HG02798 (cell line): Measurements from ENCODE around the gene ECSCR.
"Not testable (repeated sequence)": the region's sequence is repeated elsewhere in the genome, so short reads cannot be mapped to it uniquely, and the experiment has no call there.

Experiments used
- ATAC-seq: cut with Tn5 transposase; IDR thresholded peaks from one replicate; pipeline ENCODE4 v1.9.1; 2021; ENCODE audit warnings: mild to moderate bottlenecking; ENCODE audit not compliant: unreplicated experiment, poor library complexity

ECSCR gene

DNA sequence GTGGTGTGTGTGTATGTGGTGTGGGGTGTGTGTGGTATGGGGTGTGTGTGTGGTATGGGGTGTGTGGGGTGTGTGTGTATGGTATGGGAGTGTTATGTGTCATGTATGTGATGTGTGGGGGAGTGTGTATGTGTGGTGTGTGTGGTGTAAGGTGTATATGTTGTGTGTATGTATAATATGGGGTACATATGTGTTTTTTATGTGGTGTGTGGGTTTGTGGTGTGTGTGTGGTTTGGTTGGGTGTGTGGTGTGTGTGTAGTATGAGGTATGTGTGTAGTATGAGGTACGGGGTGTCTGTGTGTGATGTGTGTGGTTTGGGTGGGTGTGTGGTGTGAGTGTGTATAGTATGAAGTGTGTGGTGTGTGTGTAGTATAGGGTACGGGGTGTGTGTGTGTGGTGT, 11.4 kb downstream of the ECSCR start:
- no peak for ATAC-seq

DNA sequence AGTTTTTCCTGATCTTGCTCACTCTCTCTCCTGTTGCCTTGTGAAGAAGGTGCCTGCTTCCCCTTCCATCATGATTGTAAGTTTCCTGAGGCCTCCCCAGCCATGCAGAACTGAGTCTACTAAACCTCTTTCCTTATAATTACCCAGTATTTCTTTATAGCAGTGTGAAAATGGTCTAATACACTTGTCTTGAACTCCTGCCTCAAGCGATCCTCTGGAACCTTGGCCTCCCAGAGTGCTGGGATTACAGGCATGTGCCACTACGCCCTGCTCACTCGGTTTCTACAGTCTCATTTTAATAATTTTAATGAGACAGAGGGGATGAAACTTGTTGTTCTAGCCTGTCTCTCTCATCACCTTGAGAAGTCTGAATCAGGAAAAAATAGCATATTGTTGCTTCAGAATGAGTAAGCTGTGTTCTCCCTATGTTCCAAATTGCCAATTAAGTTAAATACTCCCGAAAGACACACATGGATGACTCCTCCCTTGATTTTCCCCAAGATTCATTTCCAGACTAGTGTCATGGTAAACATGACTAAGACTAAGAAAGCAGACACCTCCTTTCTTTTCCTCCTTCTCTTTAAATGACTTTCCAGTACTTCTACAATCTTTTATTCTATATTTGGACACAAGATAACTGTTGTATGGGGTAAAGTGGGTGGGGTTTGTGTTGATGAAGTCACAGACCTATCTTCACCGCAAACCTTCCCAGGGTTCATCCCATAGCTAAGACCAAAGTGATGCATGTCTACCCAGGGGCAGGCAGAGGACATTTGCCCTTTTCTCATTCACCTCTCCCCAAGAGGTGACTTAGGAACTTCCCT, 15.4 kb downstream of the ECSCR start:
- peak; percentile 75 for ATAC-seq

DNA sequence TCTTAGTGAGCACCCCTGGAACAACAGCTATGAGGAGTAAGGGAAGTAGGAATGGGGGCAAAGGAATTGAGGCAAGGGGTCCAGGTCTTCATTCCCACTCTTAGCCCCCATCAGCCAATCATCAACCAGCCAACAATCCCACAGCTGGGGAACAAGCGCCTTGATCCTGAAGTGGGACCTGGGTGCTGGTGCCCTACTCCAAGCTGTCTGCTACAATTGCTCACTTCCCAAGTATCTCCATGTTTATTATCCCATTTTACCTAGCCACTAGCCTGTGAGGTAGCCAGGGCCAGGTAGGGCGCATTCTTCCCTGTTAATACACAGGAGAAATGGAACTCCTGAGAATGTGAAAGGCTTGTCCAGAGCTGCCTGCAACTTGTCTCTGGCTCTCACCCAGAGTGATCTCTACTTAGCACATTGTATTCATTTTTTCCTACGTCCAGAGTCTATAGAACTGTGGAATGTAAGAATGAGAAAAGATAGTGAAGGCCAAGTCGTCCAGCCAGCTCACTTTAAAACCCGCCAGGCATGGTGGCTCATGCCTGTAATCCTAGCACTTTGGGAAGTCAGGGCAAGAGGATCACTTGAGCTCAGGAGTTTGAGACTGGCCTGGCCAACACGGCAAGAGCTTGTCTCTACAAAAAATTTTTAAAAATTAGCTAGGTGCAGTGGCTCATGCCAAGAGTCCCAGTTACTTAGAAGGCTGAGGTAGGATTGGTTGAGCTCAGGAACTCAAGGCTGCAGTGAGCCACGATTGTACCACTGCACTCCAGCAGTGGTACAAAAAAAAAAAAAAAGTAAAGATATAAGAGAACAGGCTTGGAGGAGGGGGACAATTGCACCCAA, 17.0 kb downstream of the ECSCR start:
- no peak for ATAC-seq

DNA sequence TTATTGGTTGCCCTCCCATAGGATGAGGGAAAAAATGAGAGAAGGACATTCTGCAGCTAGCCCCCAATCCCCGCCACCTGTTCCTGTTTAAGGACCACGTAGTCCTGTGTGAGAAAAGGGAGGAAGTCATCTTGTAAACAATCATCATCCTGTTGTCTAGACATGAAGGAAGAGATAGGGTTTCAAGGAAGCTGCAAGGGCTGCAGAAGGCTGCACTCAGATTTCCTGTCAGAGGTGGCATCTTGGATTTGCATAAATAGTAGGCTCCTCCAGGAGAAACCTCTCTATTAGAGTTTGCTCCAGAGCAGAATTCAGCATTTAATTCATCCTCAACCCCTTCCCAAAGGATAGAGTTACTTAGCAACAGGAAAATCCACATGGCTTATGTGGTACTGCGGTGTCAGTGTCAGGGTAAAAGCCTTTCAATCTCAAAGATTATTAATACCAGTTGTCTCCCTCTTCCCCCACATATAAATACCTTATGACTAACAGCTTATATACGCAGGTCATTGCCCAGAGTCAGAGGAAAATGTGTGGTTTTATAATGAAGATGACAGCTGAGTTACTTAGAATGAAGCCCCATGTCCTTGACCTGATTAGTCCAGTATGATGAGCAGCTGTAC, 18.6 kb downstream of the ECSCR start:
- ATAC-seq: no peak

DNA sequence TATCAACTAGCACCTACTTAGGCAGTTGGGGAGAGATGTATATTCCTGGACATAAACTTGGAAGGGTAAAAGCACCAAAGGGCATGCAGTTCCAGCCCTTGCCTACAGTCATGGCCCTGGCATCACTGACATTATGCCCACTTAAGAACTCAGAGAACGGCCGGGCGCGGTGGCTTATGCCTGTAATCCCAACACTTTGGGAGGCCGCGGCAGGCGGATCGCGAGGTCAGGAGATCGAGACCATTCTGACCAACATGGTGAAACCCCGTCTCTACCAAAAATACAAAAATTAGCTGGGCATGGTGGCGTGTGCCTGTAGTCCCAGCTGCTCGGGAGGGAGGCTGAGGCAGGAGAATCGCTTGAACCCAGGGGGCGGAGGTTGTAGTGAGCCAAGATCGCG, 22.1 kb downstream of the ECSCR start:
- ATAC-seq: not testable (repeated sequence)

DNA sequence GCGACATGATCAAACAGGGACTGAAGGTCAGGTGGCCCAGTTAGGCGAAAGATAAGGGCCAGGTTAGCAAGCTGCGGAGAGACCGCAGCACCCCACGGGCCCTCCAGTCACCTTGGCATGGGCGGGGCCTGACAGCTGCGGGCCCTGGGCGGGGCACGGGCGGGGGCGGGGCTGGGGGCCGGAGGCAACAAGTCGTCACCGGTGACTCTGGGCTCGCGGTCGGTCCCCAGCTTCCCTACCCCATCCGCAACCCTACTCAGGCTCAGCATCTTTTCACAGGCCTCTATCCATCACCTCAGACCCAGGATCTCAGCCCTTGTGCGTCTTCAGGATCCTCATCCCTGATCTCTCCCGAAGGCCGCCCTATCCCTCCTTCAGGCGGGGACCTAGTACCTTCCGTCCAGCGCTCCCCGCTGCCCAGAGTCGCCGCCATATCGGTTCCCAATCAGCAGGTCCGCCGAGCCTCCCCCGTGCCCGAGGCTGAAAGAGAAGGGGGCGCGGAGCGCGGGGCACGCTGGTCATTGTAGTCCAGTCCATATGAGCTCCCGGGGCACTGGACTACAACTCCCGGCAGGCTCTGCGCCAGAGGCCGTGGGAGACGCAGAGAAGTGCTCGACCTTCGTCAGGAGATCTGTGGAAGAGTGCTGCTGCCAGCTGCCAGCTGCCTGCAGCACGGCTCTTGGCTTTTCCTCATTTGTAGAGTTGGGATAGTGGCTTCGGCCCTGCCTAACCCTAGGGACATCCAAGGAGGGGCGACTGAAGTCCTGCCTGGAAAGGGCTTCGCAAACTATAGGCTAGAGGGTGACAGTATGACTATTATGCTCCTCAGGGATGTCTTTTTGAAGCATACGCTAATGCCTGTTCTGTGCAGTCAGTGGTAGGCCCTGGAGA, 23.3 kb downstream of the ECSCR start, which contains the start of gene DNAJC18:
Gene DNAJC18 (minus strand): TSS at position 513 of the 891 bp plus-strand sequence. CDS start 80 bp downstream, at position 433.
- peak; percentile 93 for ATAC-seq

DNA sequence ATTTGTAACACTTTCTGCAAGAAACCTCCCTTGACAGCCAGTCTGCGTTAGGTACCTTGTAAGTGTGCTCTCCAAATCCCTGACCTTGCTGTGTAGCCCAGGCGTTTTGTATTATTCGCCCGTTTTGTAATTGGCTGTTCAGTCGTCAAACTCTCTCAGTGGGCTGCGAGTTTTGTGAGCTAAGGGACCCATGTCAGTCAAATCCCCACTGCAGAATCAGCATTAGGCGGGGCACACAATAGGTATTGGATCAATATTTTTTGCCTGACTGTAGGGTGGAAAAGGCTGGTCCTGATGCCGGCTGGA, 23.9 kb downstream of the ECSCR start:
- no peak for ATAC-seq

DNA sequence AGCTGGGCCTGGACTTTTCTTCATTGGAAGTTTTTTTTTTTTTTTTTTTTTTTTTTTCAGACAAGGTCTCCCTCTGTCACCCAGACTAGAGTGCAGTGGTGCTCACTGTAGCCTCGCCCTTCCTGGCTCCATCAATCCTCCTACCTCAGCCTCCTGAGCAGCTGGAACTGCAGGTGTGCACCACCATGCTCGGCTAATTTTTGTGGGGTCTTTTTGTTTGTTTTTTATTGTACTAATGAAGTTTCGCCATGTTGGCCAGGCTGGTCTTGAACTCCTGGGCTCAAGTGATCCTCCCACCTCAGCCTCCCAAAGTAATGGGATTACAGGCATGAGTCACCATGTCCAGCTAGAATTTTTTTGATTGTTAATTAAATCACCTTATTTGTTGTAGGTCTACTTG, 26.9 kb downstream of the ECSCR start:
- no peak for ATAC-seq

DNA sequence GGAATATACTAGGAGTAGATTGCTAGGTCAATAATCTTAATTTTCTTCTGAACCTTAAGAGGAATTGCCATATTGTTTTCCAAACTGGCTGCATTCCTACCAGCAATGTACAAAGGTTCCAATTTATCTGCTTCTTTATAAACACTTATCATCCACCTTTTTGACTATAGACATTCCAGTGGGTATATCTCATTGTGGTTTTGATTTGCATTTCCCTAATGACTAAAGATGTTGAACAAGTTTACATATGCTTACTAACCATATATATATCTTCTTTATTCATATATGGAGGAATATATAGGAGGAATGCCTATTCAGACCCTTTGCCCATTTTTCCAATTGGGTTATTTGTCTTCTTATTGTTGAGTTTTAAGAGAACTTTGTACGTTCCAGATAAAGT, 30.8 kb downstream of the ECSCR start:
- no peak for ATAC-seq

DNA sequence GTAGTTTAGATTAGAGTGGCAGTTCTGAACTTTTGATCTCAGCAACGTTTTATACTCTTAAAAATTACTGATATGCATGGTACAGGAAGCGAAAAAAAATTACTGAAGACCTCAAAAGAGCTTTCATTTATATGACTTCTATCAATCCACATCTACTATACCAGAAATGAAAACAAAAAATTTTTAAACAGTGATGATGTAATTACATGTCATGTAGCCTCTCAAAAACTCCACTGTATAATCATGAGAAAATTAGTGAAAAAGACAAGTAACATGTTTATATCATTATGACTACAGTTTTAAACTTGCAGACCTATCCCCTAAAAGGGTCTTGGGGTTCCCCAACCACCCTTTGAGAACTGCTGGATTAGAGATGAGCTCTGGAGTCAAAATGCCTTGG, 32.5 kb downstream of the ECSCR start:
- ATAC-seq: no peak

DNA sequence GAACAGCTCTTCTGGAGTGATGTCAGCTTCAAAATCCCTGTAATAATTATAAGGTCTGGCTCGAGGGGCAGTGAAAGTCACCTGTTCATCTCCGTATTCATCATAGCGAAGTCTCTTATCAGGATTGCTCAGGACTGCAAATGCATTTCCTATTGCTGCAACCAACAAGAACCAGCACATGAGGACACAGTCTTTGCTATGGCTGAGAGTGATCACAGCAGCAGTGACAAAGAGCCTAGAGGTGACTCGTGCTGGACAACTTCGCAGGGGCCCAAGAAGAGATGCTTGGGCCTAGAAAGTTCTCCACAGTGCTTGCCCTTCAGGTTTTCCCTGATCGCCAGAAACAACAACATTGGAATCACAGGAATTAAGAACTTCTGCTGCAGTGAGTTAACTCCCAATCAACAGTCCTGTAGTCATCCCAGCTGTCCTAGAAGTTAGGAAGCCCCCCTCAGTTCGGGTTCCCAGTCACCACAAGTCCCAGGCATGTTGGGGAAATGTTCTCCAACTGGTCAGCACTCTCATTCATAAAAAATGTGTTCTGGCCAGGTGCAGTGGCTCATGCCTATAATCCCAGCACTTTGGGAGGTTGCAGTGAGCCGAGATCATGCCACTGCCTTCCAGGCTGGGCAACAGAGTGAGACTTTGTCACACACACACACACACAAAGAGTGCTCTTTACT, 36.2 kb downstream of the ECSCR start:
- no peak for ATAC-seq

DNA sequence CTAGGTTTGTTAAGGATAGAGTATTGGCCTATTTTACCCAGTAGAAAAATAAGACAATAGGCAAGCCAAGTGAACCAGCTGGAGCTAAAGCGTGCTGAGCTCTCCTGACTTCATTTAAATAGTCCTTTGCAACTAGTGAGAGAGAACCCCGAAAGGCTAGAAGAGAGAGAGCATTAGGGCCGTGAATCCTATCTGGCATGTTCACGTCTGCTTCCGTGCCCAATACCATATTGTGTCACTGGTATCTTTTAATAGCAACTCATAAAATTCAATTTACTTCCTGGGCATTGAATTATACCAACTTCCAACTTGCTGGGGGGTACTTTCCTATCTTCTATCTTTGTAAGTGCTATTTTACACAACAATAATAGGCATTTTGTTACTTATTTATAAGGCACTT, 37.0 kb downstream of the ECSCR start:
- no peak for ATAC-seq

DNA sequence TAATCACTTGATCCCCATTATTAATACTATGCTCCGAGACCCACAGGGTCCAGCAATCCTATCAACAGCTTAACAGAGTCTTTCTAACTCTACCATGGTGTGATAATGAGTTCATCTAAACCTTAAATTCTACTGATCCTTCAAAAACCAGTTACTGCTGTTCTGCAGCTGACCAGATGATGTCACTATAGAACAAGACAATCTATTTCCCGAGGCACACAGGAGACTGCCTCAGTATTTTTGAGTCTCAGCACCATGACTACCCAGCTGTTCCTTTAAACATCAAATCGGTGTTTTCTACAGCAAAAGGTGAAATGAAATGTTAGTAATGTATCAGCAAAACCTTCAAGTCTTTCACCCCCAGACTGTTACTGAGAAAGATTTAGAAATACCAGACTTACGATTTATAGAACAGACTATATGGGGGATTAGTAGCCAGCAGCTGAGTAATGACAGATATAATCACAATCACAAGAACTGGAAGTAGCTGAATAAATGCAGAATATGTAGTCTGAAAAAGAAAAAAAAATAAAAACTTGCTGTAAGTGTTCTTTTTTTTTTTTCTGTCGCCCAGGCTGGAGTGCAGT, 40.1 kb downstream of the ECSCR start:
- peak; percentile 68 for ATAC-seq

DNA sequence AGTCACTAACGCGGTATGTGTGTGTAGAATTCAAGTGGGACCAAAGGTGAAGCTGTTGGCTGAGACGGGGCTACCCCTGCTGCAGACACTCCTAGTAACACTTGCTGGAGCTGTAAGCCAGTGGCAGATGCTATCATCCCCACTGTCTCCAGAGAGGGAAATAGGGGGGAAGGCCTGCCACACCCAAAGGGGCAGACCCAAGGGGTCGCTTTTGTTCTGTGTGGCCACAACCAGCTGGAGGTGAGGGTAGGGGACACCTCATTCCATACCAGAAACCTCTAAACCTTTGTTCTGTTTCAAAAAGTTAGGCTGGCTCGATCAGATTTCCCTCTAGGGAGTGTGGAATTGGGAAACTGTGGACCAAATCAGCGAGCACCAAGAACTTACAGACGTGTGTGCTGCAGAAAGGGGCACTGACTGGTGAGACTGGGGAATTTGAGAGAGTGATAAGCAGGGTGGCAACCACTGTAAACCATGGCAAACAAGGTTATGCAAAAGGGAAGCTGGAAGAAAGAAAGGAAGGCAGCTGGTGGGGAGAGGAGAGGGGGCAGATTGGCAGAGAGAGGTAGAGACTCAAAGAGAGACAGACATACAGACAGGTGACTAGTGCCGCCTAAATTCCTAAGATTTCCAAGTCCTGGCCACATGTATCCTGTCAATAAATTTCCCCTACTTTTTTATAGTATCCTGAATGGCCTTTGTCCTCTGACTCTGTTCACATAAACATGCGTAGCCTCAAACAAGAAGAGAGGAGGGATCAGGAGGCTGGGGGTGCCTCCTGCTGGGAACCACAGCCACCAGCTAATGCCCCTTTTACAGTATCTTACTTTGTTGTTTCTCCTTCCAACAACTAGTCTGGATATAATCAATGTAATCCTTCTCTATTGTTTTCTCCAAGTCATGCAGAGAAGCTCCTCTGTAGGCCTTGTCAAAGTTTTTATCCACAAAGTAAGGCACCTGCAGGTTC, 43.0 kb downstream of the ECSCR start:
- ATAC-seq: no peak

DNA sequence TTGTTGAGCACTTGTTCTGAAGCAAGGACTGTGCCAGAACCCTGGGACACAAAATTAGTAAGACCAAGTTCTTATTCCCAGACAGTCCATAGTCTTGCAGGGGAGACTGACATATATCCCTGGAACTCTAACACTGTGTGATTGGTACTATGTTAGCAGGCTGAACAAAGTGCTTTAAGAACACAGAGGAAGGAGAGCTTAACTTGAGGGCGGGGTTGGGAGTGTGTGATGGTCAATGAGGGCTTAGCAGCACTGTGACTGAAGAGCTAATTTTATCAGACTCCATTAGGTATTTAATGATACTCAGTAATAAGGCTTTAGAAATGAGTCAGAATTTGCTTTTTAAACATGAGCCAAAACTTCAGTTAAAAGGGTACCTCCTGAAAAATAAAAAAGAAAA, 43.8 kb downstream of the ECSCR start:
- no peak for ATAC-seq

DNA sequence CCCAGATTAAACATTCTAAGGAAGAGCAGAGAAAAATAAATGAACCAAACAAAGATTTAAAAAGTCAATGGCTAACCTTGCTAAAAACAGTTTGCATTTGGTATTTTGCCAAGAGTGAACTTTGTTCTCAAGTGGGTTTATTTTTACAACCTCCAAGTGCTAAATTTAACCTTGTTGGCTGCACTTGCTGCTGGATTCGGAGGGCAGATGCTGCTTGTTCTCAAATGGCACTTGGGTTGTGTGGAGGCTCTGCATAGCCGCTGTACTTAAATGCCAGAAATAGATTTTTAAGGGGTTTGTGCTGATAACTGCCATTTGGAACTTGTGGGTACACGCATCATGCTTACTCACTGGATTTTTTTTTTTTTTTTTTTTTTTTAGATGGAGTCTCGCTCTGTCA, 45.3 kb downstream of the ECSCR start:
- ATAC-seq: no peak

DNA sequence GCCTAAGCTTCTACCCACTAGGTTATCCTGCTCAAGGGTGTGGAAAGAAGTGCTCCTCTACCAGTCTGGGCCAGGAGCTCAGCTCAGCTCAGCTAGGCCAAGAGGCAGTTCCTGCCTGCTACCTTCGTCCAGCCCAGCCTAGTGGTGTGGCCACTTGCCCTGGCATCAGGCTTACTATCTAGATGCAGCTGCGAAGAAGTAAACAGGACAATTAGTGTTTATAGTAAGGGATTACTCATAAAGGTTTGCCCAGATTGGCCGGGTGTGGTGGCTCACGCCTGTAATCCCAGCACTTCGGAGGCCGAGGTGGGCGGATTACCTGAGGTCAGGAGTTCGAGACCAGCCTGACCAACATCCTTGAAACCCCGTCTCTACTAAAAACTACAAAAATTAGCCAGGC, 45.9 kb downstream of the ECSCR start:
- ATAC-seq: no peak

DNA sequence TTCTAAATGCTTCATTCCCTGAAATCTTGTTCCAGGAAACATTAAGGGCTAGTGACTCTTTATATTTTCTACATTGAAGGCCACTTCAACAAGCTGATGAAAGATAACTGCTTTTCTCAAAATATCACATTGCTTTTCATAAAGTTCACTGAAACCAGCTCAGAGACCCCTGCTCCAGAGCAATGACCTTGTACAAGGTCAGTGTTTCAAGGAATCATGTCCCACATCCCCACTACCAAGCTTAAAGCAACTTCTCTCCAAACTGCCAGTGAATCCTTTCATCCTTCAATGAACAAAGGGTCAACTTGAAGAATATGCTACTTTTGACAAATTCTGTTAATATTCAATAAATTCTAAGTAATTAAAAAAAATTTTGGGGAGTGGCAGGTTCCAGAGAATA, 46.7 kb downstream of the ECSCR start:
- no peak for ATAC-seq
